PC-9 (cell line): Measurements from ENCODE around the gene CTIF. TPM values are rescaled to one million over a fixed set of nuclear protein-coding genes. Genes with fewer than 3 reads are reported as not detected.
"Not testable (repeated sequence)": the region's sequence is repeated elsewhere in the genome, so short reads cannot be mapped to it uniquely, and the experiment has no call there.

Source experiments
- BruUV-seq: library from RNA; stranded (reverse); fragments of 400-500 nt; replicated peaks from 2 replicates; lab custom pipeline; 2021; lab: Mats Ljungman, UMichigan
- CTCF ChIA-PET: fragments of 300-600 bp; sonication (Branson Sonifier 250); formaldehyde crosslinking; loops from one replicate; lab custom pipeline; 2022; ENCODE audit warnings: antibody characterized with exemption; lab: Charles Lee
- POLR2A ChIA-PET: fragments of 300-600 bp; sonication (Branson Sonifier 250); formaldehyde crosslinking; loops from one replicate; lab custom pipeline; 2022; ENCODE audit warnings: antibody characterized with exemption; ENCODE audit not compliant: unreplicated experiment; lab: Charles Lee
- DNase-seq, 2 experiments: peaks; one replicate each; pipeline versions ENCODE4 v3.0.0 to v3.0.0-alpha.2; 2015 to 2022; ENCODE audit warnings: mixed read lengths in 1 of 2
- H2AFZ ChIP-seq: fragments of 200-600 bp; sonication (generic); 2 replicates; pipeline ENCODE4 v1.8.1; 2017; ENCODE audit warnings: antibody characterized with exemption
- H3F3A ChIP-seq: fragments of 200-600 bp; sonication (generic); 2 replicates; pipeline ENCODE4 v1.8.1; 2017; ENCODE audit warnings: antibody characterized with exemption, mild to moderate bottlenecking, low read depth; ENCODE audit not compliant: insufficient read depth
- H3K27ac ChIP-seq: fragments of 200-600 bp; sonication (generic); 2 replicates; pipeline ENCODE4 v1.6.1; 2016; ENCODE audit warnings: mixed run types
- H3K27me3 ChIP-seq: fragments of 200-600 bp; sonication (generic); 2 replicates; pipeline ENCODE4 v1.6.1; 2016; ENCODE audit warnings: low read depth, mixed run types; ENCODE audit not compliant: insufficient read depth
- H3K36me3 ChIP-seq: fragments of 200-600 bp; sonication (generic); 2 replicates; pipeline ENCODE4 v1.6.1; 2016; ENCODE audit warnings: low read depth, mixed run types
- H3K4me1 ChIP-seq: fragments of 200-600 bp; sonication (generic); replicated peaks from 2 replicates; pipeline ENCODE4 v1.6.1; 2016; ENCODE audit warnings: mixed run types; ENCODE audit not compliant: insufficient read depth
- H3K4me2 ChIP-seq: fragments of 200-600 bp; sonication (generic); 2 replicates; pipeline ENCODE4 v1.6.1; 2017; ENCODE audit warnings: mixed run types
- H3K4me3 ChIP-seq: fragments of 200-600 bp; sonication (generic); 2 replicates; pipeline ENCODE4 v1.6.1; 2016; ENCODE audit warnings: mixed run types
- H3K79me2 ChIP-seq: fragments of 200-600 bp; sonication (generic); 2 replicates; pipeline ENCODE4 v1.6.1; 2017; ENCODE audit warnings: low read depth, mixed run types
- H3K9me2 ChIP-seq: fragments of 200-600 bp; sonication (generic); 2 replicates; pipeline ENCODE4 v1.8.1; 2017; ENCODE audit warnings: mild to moderate bottlenecking; ENCODE audit not compliant: insufficient read depth
- H3K9me3 ChIP-seq: fragments of 200-600 bp; sonication (generic); 2 replicates; pipeline ENCODE4 v1.8.1; 2016; ENCODE audit warnings: low read depth; ENCODE audit not compliant: insufficient read depth
- H4K20me1 ChIP-seq: fragments of 200-600 bp; sonication (generic); 2 replicates; pipeline ENCODE4 v1.8.1; 2017; ENCODE audit not compliant: insufficient read depth
- CTCF ChIP-seq: fragments of 200-600 bp; sonication (generic); conservative IDR thresholded peaks from 2 replicates; pipeline ENCODE4 v1.6.1; 2017; ENCODE audit warnings: mixed run types, antibody characterized with exemption, mild to moderate bottlenecking, moderate library complexity
- EZH2 ChIP-seq: fragments of 200-600 bp; sonication (generic); IDR thresholded peaks from 2 replicates; pipeline ENCODE4 v1.8.0; 2017; ENCODE audit warnings: antibody characterized with exemption, low read depth
- intact Hi-C: fragments of 100-400 bp; cut with micrococcal nuclease; formaldehyde crosslinking; loops from one replicate; pipeline ENCODE4 v1.10.0; 2022; ENCODE audit not compliant: unreplicated experiment
- total RNA-seq: library from RNA; stranded (reverse); gene quantifications from 2 replicates; pipeline ENCODE4 v1.2.3, GENCODE V29; 2021

Gene CTIF
- total RNA-seq, 1 experiment from 2014 or later, result 26.2 TPM

GRCh38 chr18:48649231-48649630, 110.4 kb downstream of the CTIF start:
- POLR2A ChIA-PET, result no interaction called here
- Histone ChIP-seq H3K27ac (no peak overlapping the region), H3K9me2 (no peaks in the 10 kb centered on the region), H3K9me3 (no peaks in the 10 kb centered on the region), H2AFZ (no peak overlapping the region), H3K4me3 (no peak overlapping the region), H3F3A (no peaks in the 10 kb centered on the region), H3K4me2 (no peak overlapping the region), H3K4me1 (no peaks in the 10 kb centered on the region), H3K36me3 (no peaks in the 10 kb centered on the region), H4K20me1 (no peaks in the 10 kb centered on the region), H3K79me2 (no peaks in the 10 kb centered on the region), H3K27me3 (no peaks in the 10 kb centered on the region)
- BruUV-seq, result no TSS peak
- TF ChIP-seq CTCF (no peak), EZH2 (no peak)
- DNase-seq, result no peak
- intact Hi-C loops, result no loop called here
- CTCF ChIA-PET, result no interaction called here

GRCh38 chr18:48654591-48654990, 115.8 kb downstream of the CTIF start:
- H3K4me3 ChIP-seq, H3K36me3 ChIP-seq, BruUV-seq, H4K20me1 ChIP-seq, H3K4me1 ChIP-seq, POLR2A ChIA-PET, DNase-seq, H3K9me2 ChIP-seq, CTCF ChIA-PET, H3F3A ChIP-seq, H3K27ac ChIP-seq, H3K4me2 ChIP-seq, H3K27me3 ChIP-seq, H3K9me3 ChIP-seq, intact Hi-C loops, H2AFZ ChIP-seq, H3K79me2 ChIP-seq: not testable (repeated sequence)

- no peak overlapping the region for H2AFZ ChIP-seq
- H3K4me2 ChIP-seq, result no peak overlapping the region
- no peaks in the 10 kb centered on the region for H3K36me3 ChIP-seq
- ChIA-PET CTCF (no interaction called here), POLR2A (no interaction called here)
- no TSS peak for BruUV-seq
- H3K27me3 ChIP-seq, result no peaks in the 10 kb centered on the region
- H3K4me3 ChIP-seq, result no peak overlapping the region
- intact Hi-C loops, result no loop called here
- no peaks in the 10 kb centered on the region for H3K9me3 ChIP-seq
- H3K9me2 ChIP-seq, result no peaks in the 10 kb centered on the region
- no peaks in the 10 kb centered on the region for H4K20me1 ChIP-seq
- no peak for DNase-seq
- no peak overlapping the region for H3K27ac ChIP-seq
- no peaks in the 10 kb centered on the region for H3K4me1 ChIP-seq
- no peaks in the 10 kb centered on the region; the same call in 1 of the 2 replicates for H3F3A ChIP-seq
- H3K79me2 ChIP-seq, result no peaks in the 10 kb centered on the region
- TF ChIP-seq CTCF (no peak), EZH2 (no peak)
Observed at GRCh38 chr18:48655508-48655907, 116.7 kb downstream of the CTIF start.

GRCh38 chr18:48656176-48656575, 117.3 kb downstream of the CTIF start:
- H3K4me1 ChIP-seq, result peaks cover 6% of the 10 kb centered on the region
- TF ChIP-seq EZH2, result no peak
- TF ChIP-seq CTCF, result no peak
- POLR2A ChIA-PET, result no interaction called here
- H3K9me3 ChIP-seq, result no peaks in the 10 kb centered on the region
- H3F3A ChIP-seq, result no peaks in the 10 kb centered on the region; the same call in 1 of the 2 replicates
- H3K9me2 ChIP-seq, result no peaks in the 10 kb centered on the region
- no peaks in the 10 kb centered on the region for H3K27me3 ChIP-seq
- H3K27ac ChIP-seq, result no peak overlapping the region
- DNase-seq, result no peak
- intact Hi-C loops, result no loop called here
- CTCF ChIA-PET, result no interaction called here
- H2AFZ ChIP-seq, result no peak overlapping the region
- H3K4me3 ChIP-seq, result no peak overlapping the region
- H3K36me3 ChIP-seq, result no peaks in the 10 kb centered on the region
- H3K4me2 ChIP-seq, result no peak overlapping the region
- no TSS peak for BruUV-seq
- no peaks in the 10 kb centered on the region for H4K20me1 ChIP-seq
- no peaks in the 10 kb centered on the region for H3K79me2 ChIP-seq
